ENCODE data around the gene COL4A5.

Gene COL4A5

DNA sequence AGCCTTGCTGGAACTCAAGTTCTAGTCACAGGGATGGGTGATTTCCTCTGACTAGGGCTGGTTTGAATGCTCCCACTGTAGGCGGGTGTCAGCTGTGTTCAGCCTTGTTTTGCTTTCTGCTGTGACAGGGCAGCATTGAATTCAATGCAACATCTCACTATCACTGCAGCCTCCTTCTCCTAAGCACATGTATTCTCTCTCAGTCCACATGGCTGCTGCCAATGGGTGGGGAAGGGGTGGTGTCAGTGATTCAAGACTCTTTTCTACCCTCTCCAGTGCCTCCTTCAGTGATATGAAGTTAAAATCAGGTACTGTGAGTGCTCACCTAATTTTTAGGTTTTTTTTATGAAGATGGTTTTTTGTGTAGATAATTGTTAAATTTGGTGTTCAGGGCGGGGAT is 46.3 kb downstream of the COL4A5 start:
- DNase-seq (ENCODE audit: low read depth): no peak
- TF ChIP-seq CTCF (IDR thresholded peaks at IDR 0.05; ENCODE audit: control insufficient read depth, insufficient read depth, low read depth, low read length, missing control alignments): no peak
- H3K4me3 ChIP-seq (ENCODE audit: control insufficient read depth, low read depth, low read length): no peak overlapping the region

- no peak overlapping the region for H3K4me3 ChIP-seq (ENCODE audit: control insufficient read depth, low read depth, low read length)
- TF ChIP-seq CTCF (IDR thresholded peaks at IDR 0.05; ENCODE audit: control insufficient read depth, insufficient read depth, low read depth, low read length, missing control alignments): no peak
- no peak for DNase-seq (ENCODE audit: low read depth)
Observed at GRCh38 chrX:108494406-108495090, 54.9 kb downstream of the COL4A5 start.

DNA sequence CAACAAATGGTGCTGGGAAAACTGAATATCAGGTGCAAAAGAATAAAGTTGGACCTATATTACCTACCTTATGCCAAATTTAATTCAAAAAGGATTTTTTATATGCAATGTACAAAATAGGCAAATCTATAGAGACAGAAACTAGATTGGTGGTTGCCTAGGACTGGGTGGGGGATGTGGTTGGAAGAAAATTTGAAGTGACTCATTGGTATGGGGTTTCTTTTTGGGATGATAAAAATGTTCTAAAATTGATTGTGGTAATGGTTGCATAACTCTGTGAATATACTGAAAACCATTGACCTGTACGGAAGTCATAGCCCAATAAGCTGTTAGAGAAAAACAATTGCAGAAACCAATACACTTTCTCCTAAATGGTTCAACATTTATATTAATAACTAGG is 72.1 kb downstream of the COL4A5 start:
- TF ChIP-seq CTCF (IDR thresholded peaks at IDR 0.05; ENCODE audit: control insufficient read depth, insufficient read depth, low read depth, low read length, missing control alignments): no peak
- DNase-seq (ENCODE audit: low read depth): no peak
- H3K4me3 ChIP-seq (ENCODE audit: control insufficient read depth, low read depth, low read length): no peak overlapping the region

- no peak overlapping the region for H3K4me3 ChIP-seq (ENCODE audit: control insufficient read depth, low read depth, low read length)
- TF ChIP-seq CTCF (IDR thresholded peaks at IDR 0.05; ENCODE audit: control insufficient read depth, insufficient read depth, low read depth, low read length, missing control alignments): no peak
- DNase-seq (ENCODE audit: low read depth): no peak
Observed at GRCh38 chrX:108516184-108516583, 76.5 kb downstream of the COL4A5 start.

DNA sequence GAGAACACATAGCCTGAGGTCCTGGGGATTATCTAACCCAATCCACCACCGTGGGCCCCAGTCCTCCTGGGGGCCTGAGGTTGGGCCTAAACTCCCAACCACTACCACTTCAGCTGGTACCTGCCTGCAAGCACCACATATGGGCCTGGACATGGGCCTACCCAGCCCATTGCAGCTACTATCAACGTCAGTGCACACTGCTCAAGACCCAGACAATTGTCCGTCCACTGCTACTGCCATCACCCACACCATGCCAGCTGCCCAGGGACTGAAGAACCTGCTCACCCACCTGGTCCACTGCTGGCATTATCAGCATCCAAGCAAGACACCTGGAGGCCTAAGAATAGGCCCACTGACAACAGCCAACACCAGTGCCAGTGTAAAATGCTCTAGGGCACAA is 88.1 kb downstream of the COL4A5 start:
- H3K4me3 ChIP-seq (ENCODE audit: control insufficient read depth, low read depth, low read length): no peak overlapping the region
- no peak for TF ChIP-seq CTCF (IDR thresholded peaks at IDR 0.05; ENCODE audit: control insufficient read depth, insufficient read depth, low read depth, low read length, missing control alignments)
- no peak for DNase-seq (ENCODE audit: low read depth)

GRCh38 chrX:108537005-108537404 is 97.4 kb downstream of the COL4A5 start:
- DNase-seq (ENCODE audit: low read depth): no peak
- peak; percentile 56 for TF ChIP-seq CTCF (IDR thresholded peaks at IDR 0.05; ENCODE audit: control insufficient read depth, insufficient read depth, low read depth, low read length, missing control alignments)
- no peak overlapping the region for H3K4me3 ChIP-seq (ENCODE audit: control insufficient read depth, low read depth, low read length)
